HepG2 (cell line): ENCODE data around the gene GLTPD2. TPM values are rescaled to one million over a fixed set of nuclear protein-coding genes. Genes with fewer than 3 reads are reported as not detected.

Source experiments
- ATAC-seq: fragments of 200-7000 bp; cut with Tn5 transposase; 3 replicates; pipeline ENCODE4 v1.9.1; 2020; ENCODE audit warnings: mild to moderate bottlenecking, moderate library complexity
- BruUV-seq: library from RNA; stranded (reverse); fragments of 400-500 nt; replicated peaks from 2 replicates; lab custom pipeline; 2021; lab: Mats Ljungman, UMichigan
- CTCF ChIA-PET: fragments of 300-600 bp; formaldehyde crosslinking; extraction: SDS; loops from one replicate; lab custom pipeline; 2021; ENCODE audit warnings: low total read pairs, inconsistent platforms, low intra/inter-chr PET ratio; lab: Yijun Ruan, JAX
- POLR2A ChIA-PET: fragments of 350-600 bp; sonication (Branson Sonifier 250); formaldehyde crosslinking; loops from one replicate; lab custom pipeline; 2020; ENCODE audit warnings: antibody characterized with exemption, inconsistent platforms; lab: Yijun Ruan, JAX
- DNase-seq: peaks from one replicate; pipeline ENCODE4 v3.0.0-alpha.2; 2015; ENCODE audit warnings: low spot score
- FAIRE-seq: peaks from 3 replicates; lab custom pipeline; 2011; peaks lifted over from hg19 to GRCh38; lab: Jason Lieb, UNC
- H2AFZ ChIP-seq: one replicate; pipeline ENCODE4 v1.6.1; 2011; ENCODE audit warnings: low read length, inconsistent platforms
- H3K27ac ChIP-seq: fragments of 300-600 bp; 3 replicates; pipeline ENCODE4 v1.8.0; 2011; ENCODE audit warnings: mixed run types, mild to moderate bottlenecking, mixed read lengths, low read length, inconsistent platforms; ENCODE audit not compliant: insufficient read depth; ENCODE audit errors: extremely low read length
- H3K27me3 ChIP-seq, 2 experiments: fragments of 200-600 bp in 1 of 2; 2 replicates in 1 of 2; 3 replicates in 1 of 2; pipeline versions ENCODE4 v1.6.0 to v1.8.0; 2011; ENCODE audit warnings: low read length in 2 of 2, mild to moderate bottlenecking in 2 of 2, moderate library complexity in 2 of 2, inconsistent platforms in 1 of 2; ENCODE audit not compliant: insufficient read depth in 2 of 2, control insufficient read depth in 1 of 2
- H3K36me3 ChIP-seq, 2 experiments: fragments of 200-600 bp in 1 of 2; replicated peaks in 1 of 2; 2 replicates in 1 of 2; 3 replicates in 1 of 2; pipeline versions ENCODE4 v1.5.1 to v1.8.0; 2011; ENCODE audit warnings: low read length in 2 of 2, inconsistent platforms in 1 of 2; ENCODE audit not compliant: insufficient read depth in 2 of 2, control insufficient read depth in 1 of 2
- H3K4me1 ChIP-seq: 2 replicates; pipeline ENCODE4 v1.5.1; 2012; ENCODE audit warnings: low read length, inconsistent platforms; ENCODE audit not compliant: insufficient read depth
- H3K4me2 ChIP-seq: 2 replicates; pipeline ENCODE4 v1.6.0; 2011; ENCODE audit warnings: low read depth, low read length, inconsistent platforms
- H3K4me3 ChIP-seq, 3 experiments: fragments of 200-600 bp in 1 of 3; sonication (generic), shearing (Covaris generic) in 1 of 3; replicated peaks in 1 of 3; 2 replicates each; pipeline ENCODE4 v1.5.1; 2011 to 2016; ENCODE audit warnings: low read length in 3 of 3, inconsistent platforms in 2 of 3, low read depth in 2 of 3, mild to moderate bottlenecking in 2 of 3, control low read depth in 1 of 3, mixed read lengths in 1 of 3; ENCODE audit not compliant: insufficient read depth in 1 of 3
- H3K79me2 ChIP-seq: one replicate; pipeline ENCODE4 v1.6.1; 2011; ENCODE audit warnings: low read length, inconsistent platforms; ENCODE audit not compliant: insufficient read depth
- H3K9ac ChIP-seq: 2 replicates; pipeline ENCODE4 v1.6.0; 2011; ENCODE audit warnings: mild to moderate bottlenecking, low read depth, low read length, inconsistent platforms; ENCODE audit not compliant: insufficient read depth
- H3K9me3 ChIP-seq: 2 replicates; pipeline ENCODE4 v1.5.1; 2012; ENCODE audit warnings: mild to moderate bottlenecking, low read length
- H4K20me1 ChIP-seq: 2 replicates; pipeline ENCODE4 v1.6.0; 2011; ENCODE audit warnings: inconsistent platforms, mild to moderate bottlenecking, low read length, moderate library complexity; ENCODE audit not compliant: insufficient read depth
- ATF5 ChIP-seq: sonication (generic); formaldehyde crosslinking; IDR thresholded peaks from 2 replicates; pipeline ENCODE4 v1.4.0; 2020; ENCODE audit warnings: mild to moderate bottlenecking, low read depth, missing genetic modification reagents
- DPF2 ChIP-seq: sonication (generic); formaldehyde crosslinking; IDR thresholded peaks from 2 replicates; pipeline ENCODE4 v1.4.0; 2020; ENCODE audit warnings: mild to moderate bottlenecking, low read depth, missing genetic modification reagents, borderline replicate concordance
- FOXP4 ChIP-seq: sonication (generic); formaldehyde crosslinking; IDR thresholded peaks from 2 replicates; pipeline ENCODE4 v1.4.0; 2020; ENCODE audit warnings: missing genetic modification reagents
- NR1H2 ChIP-seq: sonication (generic); formaldehyde crosslinking; IDR thresholded peaks from 2 replicates; pipeline ENCODE4 v1.8.1; 2022; ENCODE audit warnings: low read depth, missing genetic modification reagents, borderline replicate concordance
- SNAPC4 ChIP-seq: sonication (generic); formaldehyde crosslinking; IDR thresholded peaks from 2 replicates; pipeline ENCODE4 v1.4.0; 2020; ENCODE audit warnings: mild to moderate bottlenecking, missing genetic modification reagents
- TFAP4 ChIP-seq: sonication (generic); IDR thresholded peaks from 2 replicates; pipeline ENCODE4 v1.6.1; 2016; ENCODE audit warnings: low read depth, borderline replicate concordance
- ZNF605 ChIP-seq: sonication (generic); formaldehyde crosslinking; IDR thresholded peaks from 2 replicates; pipeline ENCODE4 v1.8.0; 2022; ENCODE audit warnings: mild to moderate bottlenecking, missing genetic modification reagents
- ZNF609 ChIP-seq: sonication (generic); formaldehyde crosslinking; IDR thresholded peaks from 2 replicates; pipeline ENCODE4 v1.4.0; 2020; ENCODE audit warnings: mild to moderate bottlenecking, missing genetic modification reagents, borderline replicate concordance
- WGBS: methylation state at CpG from one replicate; pipeline ENCODE4 v1.1.6; 2017; ENCODE audit warnings: low lambda C conversion rate; 5-methylcytosine and 5-hydroxymethylcytosine counted together
- in situ Hi-C: cut with HindIII; loops from 2 replicates; pipeline ENCODE4 v1.10.0; 2017; ENCODE audit warnings: low pct_unique_long_range_greater_than_20kb; ENCODE audit not compliant: extremely low pct_ligation_motif_present
- intact Hi-C: fragments of 100-400 bp; cut with micrococcal nuclease; formaldehyde crosslinking; loops from one replicate; pipeline ENCODE4 v1.10.0; 2022; ENCODE audit not compliant: unreplicated experiment
- polyA plus RNA-seq, 8 experiments: library from polyadenylated mRNA; depleted of rRNA in 3 of 8; stranded (reverse) in 7 of 8; unstranded in 1 of 8; fragments of >200 nt; fragmentation: Illumina TruSeq in 4 of 8; extraction: Trizol in 4 of 8; gene quantifications; 2 replicates each; pipeline versions ENCODE4 v1.2.1 to v1.2.3, GENCODE V29; 2011 to 2016; ENCODE audit warnings: low read depth in 4 of 8, missing spikeins in 1 of 8, mixed read lengths in 1 of 8; ENCODE audit not compliant: insufficient read depth in 1 of 8
- total RNA-seq, 5 experiments: library from RNA; depleted of rRNA; stranded (reverse); fragments of >200 nt; fragmentation: Illumina TruSeq; extraction: Trizol; gene quantifications; 2 replicates each; pipeline ENCODE4 v1.2.3, GENCODE V29; 2016; ENCODE audit warnings: low read depth in 1 of 5

Gene GLTPD2
- total and polyA plus RNA-seq, 2 of the 13 experiments (the other 11 are each of a cell fraction or from before 2014, with no cell fraction given): 7.5 to 12.9 TPM

GRCh38 chr17:4811471-4811870 lies 22.7 kb downstream of the GLTPD2 start:
- 95% methylated on average over 12 of the region's 12 CpGs for WGBS
- Histone ChIP-seq H3K27me3 (no peaks in the 10 kb centered on the region), H3K9ac (no peak overlapping the region), H3K4me3 (no peak overlapping the region), H3K27ac (no peak overlapping the region), H3K79me2 (no peaks in the 10 kb centered on the region), H3K36me3 (peaks cover 9 to 10% of the 10 kb centered on the region in 2 experiments; a peak in 4 of 5 replicates), H3K4me1 (peaks cover 24% of the 10 kb centered on the region), H3K9me3 (no peaks in the 10 kb centered on the region), H2AFZ (no peak overlapping the region), H3K4me2 (no peak overlapping the region), H4K20me1 (no peaks in the 10 kb centered on the region)
- ChIA-PET CTCF (no interaction called here), POLR2A (no interaction called here)
- BruUV-seq: no TSS peak
- ATAC-seq (no peak), FAIRE-seq (no peak), DNase-seq (no peak)
- in situ Hi-C loops: no loop called here
- intact Hi-C loops: no loop called here
- TF ChIP-seq DPF2 (CRISPR knock-in tag) (no peak), NR1H2 (CRISPR knock-in tag) (no peak), SNAPC4 (CRISPR knock-in tag) (no peak), TFAP4 (no peak), ZNF605 (no peak), ZNF609 (CRISPR knock-in tag) (no peak), ATF5 (no peak), FOXP4 (CRISPR knock-in tag) (no peak)
